Measurements from ENCODE around the gene SCYGR2.

Gene SCYGR2

DNA sequence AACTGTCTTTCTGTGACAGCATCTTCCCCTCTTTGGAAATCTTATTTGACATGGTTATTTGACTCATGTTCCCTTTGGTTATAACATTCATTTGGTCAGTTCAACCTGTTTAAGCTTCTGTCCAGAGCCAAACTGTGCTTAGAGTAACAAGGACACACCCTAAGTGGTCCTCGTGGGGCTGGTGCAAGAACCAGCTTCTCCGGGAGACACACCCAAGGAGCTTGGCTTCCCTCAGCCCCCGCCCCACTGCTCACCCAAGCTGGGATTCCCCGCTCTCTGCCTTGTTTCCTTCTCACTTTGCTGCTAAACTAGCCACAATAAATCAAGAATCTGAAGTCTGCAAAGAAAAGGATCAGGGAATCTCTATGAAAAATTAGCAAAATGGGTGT is 14.6 kb downstream of the SCYGR2 start:
- DNase-seq: no peak

DNA sequence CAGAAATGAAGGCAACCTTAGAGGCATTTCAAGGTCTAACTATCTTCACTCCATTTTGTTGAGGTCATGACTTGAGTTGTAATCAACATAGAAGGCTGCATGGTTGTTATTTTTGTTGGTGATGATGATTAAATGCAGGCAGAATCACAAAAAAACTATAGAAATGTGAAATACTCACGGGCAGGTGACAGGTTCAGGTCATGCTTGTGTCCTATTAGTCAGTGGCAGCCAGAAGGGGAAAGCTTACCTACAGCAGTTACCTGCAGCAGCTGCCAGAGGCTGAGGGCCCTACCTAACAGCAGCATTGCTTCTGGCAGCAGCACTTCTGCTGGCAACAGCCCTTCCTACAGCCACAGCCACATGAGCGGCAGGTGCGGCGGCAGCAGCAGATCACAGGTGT is 15.6 kb downstream of the SCYGR2 start:
- no peak for DNase-seq

DNA sequence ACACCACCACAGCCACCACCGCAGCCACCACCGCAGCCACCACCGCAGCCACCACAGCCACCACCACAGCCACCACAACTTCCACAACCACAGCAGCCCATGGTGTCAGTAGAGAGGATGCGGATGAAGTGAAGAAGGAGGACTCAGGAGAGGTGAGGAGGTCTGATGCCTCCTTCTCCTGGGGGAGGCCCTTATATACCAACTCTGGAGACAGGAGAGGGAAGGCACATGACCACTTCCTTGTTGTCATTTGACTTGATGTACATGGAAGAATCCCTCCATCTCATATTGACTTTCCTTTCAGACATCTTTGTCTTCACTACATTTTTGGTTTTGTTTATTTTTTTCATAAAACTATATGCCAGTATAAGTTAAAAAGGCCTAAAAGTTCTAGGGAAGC is 16.0 kb downstream of the SCYGR2 start, which contains the start of gene SCYGR3:
TSS of gene SCYGR3 (minus strand) at position 101 of the 400 bp plus-strand sequence. CDS start at position 101, 0 bp downstream.
- DNase-seq: no peak

DNA sequence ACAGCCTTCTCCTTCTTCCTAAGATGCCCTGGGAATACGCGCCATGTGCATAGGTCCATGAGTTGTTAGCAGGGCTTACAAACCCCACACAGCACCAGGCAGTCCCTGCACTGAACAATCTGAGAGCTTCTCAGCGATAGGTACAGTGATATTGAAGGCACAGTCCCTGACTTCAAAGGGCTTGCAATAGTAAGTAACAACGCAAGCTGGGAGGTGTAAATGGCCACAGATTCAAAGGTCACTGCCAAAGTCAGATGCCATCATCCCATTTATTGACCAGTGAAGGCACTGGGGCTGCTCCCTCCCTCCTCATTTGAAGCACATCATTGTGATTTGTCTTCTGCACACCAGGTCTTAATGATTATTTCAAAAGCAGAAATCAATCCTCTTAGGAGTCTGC is 16.5 kb downstream of the SCYGR2 start:
- DNase-seq: no peak

DNA sequence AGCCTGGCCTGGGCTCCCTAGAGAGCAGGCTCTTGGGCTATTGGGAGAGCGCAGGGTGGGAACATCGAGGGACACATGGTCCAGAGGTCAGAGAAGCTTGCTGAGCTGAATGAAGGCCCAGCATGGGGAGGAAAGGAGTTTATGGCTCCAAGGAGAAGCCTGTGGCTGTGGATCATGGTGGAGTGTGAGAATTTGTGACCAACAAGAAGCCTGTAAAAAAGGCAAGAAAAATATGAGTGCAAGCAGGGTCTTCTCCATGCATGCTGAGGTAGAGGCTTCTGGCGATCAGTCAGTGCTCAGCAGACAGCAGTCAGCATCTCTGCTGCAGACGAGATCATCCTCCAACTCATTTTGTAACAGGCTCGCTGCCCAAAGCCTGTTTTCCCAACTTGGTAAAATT is 17.2 kb downstream of the SCYGR2 start:
- no peak for DNase-seq

DNA sequence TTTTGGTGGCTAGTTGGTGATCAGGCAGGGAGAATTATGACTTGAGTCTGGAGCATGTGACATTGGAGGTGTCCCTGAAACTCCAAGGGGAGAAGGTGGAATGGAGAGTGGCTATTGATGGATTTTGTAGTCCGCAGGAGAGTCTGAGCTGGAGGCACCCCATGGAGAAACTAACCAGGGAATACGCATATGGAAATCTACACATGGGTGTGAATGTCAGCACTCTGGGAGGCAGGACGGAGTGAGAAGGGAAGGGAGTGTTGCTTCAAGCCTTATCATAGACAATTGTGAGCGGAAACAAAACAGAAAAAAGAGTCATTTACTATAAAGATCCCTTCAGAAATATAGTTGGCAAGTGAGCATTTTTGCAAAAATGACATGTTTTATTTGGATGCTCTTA is 17.9 kb downstream of the SCYGR2 start:
- DNase-seq: no peak

DNA sequence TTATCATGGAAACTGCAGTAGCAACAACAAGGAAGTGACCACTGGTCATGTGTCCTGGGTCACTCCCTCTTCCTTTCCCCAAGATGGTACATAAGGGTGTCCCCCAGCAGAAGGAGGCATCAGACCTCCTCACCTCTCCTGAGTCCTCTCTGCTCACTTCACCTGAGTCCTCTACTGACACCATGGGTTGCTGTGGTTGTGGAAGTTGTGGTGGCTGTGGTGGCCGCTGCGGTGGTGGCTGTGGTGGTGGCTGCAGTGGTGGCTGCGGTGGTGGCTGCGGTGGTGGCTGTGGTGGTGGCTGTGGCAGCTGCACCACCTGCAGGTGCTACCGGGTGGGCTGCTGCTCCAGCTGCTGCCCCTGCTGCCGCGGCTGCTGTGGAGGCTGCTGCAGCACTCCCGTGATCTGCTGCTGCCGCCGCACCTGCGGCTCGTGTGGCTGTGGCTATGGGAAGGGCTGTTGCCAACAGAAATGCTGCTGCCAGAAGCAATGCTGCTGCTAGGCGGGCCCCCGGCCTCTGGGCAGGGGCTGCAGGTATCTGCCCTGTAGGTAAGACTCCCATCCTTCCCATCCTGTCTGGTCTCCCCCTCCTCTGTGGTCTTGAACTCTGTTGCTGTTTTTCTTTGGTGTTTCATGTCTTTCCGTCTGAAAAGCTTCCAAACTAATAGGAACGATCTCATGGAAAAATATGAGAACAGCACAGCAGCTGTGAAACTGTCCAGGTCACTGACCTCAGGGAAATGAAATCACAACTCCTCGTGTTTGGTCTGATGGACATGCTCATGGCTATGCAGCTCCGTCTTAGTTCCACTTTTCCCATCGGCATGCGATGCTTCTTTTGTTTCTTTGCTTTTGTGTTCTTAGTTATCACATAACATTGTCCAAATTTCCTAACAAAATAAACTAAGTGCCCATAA is 18.9 kb downstream of the SCYGR2 start, which contains the start of gene SCYGR4:
TSS of gene SCYGR4 (plus strand) at position 183 of the 915 bp plus-strand sequence. CDS start at position 183, 0 bp downstream.
- no peak for DNase-seq

DNA sequence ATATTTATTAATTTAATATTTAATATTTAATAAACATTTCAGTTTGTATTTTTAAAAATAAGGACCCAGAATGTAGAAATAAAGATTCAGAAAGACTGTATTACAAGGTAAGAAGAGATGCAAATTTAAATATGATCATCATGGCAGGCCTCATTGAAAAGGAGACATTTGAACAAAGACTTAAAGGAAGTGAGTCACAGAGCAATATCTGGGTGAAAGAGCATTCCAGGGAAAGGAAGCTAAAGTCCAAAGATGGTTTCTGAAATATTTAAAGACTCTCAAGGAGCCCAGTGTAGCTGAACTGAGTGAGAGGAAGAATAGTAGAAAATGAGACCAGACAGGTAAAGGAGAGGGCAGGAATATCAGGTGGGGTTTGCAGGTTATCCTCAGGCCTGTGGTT is 24.5 kb downstream of the SCYGR2 start:
- no peak for DNase-seq

DNA sequence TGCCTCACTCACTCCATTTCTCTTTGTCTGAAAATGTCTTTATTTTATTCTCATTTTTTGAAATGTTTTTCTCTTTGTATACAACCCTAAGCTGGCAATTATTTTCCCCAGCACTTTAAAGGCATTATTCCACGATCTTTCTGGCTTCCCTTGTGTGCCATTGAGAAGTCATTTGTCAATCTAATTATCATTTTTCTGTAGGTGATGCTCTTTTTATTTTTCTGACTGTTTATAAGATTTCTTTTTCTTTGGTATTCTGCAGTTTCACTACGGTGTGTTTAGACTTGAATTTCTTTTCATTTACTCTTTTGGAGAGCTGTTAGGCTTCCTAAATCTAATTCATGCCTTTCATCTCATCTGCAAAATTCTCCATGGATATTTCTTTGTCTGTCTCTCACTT is 26.7 kb downstream of the SCYGR2 start:
- DNase-seq: no peak

DNA sequence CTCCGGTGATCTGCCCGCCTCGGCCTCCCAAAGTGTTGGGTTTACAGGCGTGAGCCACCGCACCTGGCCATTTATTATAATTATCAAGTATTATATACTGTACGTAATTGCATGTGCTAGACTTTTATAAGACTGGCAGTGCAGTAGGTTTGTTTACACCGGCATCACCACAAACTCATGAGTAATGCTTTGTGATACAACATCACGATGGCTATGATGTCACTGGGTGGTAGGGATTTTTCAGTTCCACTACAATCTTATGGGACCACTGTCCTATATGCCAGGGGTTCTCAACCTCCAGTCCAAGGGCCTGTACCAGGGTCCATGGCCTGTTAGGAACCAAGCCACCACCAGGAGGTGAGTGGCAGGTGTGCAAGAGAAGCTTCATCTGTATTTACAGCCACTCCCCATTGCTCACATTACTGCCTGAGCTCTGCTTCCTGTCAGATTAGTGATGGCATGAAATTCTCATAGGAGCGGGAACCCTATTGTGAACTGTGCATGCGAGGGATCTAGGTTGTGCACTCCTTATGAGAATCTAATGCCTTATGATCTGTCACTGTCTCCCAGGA is 28.0 kb downstream of the SCYGR2 start:
- no peak for DNase-seq

DNA sequence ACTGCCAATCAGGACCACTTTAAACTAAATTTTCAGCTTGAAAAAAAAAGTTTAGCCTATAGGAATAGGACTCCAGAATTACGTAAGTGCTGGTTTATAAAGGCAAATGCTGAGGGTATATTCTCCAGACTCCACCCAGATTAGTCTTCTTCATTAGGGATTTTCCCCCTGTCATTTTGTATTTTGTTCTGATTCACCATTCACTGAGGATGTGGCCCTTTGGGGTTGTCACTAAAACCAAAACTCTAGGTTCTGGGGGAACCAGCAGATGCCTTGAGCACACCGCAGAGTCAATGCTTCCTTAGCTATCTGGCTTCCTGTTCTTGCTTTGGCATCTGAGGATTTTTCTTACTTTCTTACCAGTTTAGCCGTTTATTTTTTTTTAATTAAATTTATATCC is 29.1 kb downstream of the SCYGR2 start:
- no peak for DNase-seq

DNA sequence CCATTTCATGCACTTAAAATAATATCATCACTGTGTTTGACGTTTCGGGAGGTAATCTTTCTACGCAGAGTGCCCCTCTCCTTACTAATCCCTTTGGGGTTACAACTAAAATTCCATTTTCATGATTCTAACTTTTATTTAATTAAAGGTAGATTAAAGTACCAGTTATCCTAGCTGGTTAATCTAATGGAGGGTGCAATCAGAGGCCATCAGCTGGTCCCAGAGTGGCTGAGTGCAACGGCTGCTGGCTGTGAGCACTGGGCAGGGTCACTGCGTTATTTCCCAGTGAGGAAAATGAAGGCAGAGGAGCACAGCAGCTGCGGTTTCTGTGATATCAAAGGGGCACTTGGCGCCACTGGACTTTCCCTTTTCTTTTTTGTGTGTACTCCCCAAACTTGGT is 30.7 kb downstream of the SCYGR2 start:
- DNase-seq: no peak

DNA sequence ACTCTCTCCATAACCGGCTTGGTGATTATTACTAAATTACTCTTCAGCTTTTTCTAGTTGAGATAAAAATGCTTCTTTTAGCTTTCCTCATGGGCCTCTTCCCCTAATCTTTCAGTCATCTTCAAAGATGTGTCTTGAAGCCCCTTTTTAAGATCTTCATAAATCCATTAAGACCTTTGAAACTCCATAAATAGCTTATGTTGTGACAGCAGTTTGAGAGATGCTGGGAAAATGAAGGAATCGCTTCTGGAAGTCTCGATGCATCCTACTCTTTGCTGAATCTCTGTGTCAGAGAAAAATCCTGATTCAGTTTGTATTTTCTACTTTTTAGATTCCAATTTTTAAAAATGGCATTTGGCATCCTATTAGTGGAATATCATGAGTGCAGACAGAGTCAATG is 31.6 kb downstream of the SCYGR2 start:
- no peak for DNase-seq

DNA sequence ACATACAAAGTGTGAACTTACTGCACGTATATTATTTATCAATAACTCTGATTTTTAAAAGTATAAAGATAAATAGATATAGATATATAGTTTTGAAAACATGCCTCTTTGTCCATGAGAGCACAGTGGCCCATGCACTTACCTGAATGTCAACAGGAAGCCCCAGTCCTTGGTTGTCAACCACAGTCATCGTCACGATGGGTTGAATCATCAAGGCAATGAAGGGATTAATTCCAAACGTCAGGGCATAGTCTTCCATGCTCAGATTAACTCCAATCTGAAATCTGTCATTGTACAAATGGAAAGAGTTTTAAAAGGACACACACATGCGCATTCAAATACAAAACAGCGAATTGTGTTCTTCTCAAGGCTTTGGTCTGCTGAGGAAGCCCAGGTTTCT is 34.1 kb downstream of the SCYGR2 start:
- DNase-seq: no peak

DNA sequence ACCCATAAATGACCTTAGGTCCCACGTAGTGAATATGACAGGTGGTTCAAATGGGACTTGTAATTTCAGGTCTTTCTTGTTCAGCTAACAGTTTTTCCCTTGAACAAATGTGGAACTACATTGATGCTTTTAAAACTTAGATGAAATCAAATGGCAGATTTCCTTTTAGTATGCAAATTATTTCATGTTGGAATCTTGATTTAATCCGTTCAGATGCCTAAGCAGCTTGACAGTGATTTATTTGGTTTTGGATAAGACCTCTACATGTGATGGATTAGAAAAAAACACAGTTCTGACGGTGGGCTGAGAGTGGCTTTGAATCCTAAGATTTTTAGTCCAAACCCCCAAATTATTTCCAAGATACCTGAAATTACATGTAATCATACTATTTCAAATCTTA is 35.5 kb downstream of the SCYGR2 start:
- DNase-seq: no peak

DNA sequence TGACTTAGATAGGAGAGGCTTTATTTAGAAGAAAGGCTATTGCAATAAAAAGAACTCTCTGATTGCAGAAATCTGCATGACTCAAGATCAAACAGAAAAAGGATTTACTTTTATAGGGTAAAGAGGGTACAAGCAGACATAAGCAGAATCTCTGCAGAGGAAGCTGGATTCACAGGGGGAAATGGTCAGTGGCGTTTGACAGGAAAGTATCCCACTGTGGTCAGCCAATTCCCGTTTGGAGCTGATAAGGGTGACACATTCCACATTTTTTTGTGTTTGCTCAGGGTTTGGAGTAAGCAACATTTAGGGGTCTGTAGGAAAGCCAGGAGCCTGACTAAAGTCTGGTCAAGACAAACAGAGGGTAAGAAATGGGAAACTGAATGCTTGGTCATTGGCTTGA is 44.0 kb downstream of the SCYGR2 start:
- DNase-seq: no peak

DNA sequence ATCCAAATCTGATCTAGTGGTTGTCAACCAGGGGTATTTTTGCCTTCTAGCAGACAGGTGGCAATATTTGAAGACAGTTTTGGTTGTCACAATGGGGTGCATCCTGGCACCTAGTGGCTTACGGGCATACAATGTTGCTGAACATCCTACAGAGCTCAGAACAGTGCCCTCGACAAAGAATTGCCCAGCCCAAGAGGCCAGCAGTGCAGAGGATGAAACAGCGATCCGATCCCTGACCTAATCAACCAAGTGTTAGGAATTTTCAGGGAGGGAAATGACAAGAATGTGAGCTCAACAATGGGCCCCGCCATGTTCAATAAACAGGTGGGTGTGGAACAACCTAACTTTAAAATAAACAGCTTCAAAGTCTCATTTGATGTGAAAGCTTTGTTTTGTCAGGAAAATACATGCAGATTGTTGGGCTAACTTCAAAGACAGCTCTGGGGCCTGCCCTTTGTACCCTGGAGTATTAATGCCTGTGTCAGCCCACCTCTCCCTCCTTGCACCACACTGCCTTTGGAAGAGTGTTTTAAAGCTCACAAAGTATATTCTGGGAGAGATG is 45.4 kb downstream of the SCYGR2 start:
- DNase-seq: no peak

All from AML-193 (cell line).